PFSK-1 (cell line): Measurements from ENCODE around the gene PFDN4.

Experiments
- FOXP2 ChIP-seq: optimal IDR thresholded peaks from 2 replicates; pipeline ENCODE3; 2011; ENCODE audit warnings: borderline replicate concordance, control low read depth, inconsistent platforms; ENCODE audit not compliant: insufficient read depth; ENCODE audit errors: extremely low read length, extremely low read depth
- POLR2AphosphoS5 ChIP-seq: IDR thresholded peaks from 2 replicates; pipeline ENCODE4 v1.6.1; 2012; ENCODE audit warnings: low read depth, mild to moderate bottlenecking, control low read depth, low read length, moderate library complexity
- REST ChIP-seq, 2 experiments: IDR thresholded peaks; 2 replicates each; pipeline versions ENCODE4 v1.6.1 to v1.8.0; 2011 to 2012; ENCODE audit warnings: low read depth in 2 of 2, low read length in 2 of 2, control low read depth in 1 of 2, inconsistent platforms in 1 of 2, mild to moderate bottlenecking in 1 of 2, moderate library complexity in 1 of 2; ENCODE audit not compliant: insufficient read depth in 1 of 2
- SIN3A ChIP-seq: IDR thresholded peaks from 2 replicates; pipeline ENCODE4 v1.6.1; 2012; ENCODE audit warnings: mild to moderate bottlenecking, low read length, moderate library complexity, borderline replicate concordance; ENCODE audit not compliant: insufficient read depth
- TAF1 ChIP-seq: IDR thresholded peaks from 2 replicates; pipeline ENCODE4 v1.6.1; 2012; ENCODE audit warnings: low read length, control low read depth, borderline replicate concordance; ENCODE audit not compliant: insufficient read depth

GRCh38 chr20:54221353-54221752 is 13.5 kb downstream of the PFDN4 start:
- TF ChIP-seq REST (IDR thresholded peaks at IDR 0.05; ENCODE audit: insufficient read depth in 1 of 2, low read depth in 2 of 2, low read length in 2 of 2) = no peak
- no peak for TF ChIP-seq TAF1
- TF ChIP-seq POLR2AphosphoS5 = no peak
- TF ChIP-seq SIN3A = no peak
- no peak for TF ChIP-seq FOXP2
